GM03348 (cell line): ENCODE measurements around the gene CENATAC.
"Not testable (repeated sequence)": the region's sequence is repeated elsewhere in the genome, so short reads cannot be mapped to it uniquely, and the experiment has no call there.

Source experiments
- DNase-seq: peaks from one replicate; pipeline ENCODE4 v3.0.0; 2012; ENCODE audit warnings: low spot score

Gene CENATAC, protein sequence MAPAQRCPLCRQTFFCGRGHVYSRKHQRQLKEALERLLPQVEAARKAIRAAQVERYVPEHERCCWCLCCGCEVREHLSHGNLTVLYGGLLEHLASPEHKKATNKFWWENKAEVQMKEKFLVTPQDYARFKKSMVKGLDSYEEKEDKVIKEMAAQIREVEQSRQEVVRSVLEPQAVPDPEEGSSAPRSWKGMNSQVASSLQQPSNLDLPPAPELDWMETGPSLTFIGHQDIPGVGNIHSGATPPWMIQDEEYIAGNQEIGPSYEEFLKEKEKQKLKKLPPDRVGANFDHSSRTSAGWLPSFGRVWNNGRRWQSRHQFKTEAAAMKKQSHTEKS

DNA sequence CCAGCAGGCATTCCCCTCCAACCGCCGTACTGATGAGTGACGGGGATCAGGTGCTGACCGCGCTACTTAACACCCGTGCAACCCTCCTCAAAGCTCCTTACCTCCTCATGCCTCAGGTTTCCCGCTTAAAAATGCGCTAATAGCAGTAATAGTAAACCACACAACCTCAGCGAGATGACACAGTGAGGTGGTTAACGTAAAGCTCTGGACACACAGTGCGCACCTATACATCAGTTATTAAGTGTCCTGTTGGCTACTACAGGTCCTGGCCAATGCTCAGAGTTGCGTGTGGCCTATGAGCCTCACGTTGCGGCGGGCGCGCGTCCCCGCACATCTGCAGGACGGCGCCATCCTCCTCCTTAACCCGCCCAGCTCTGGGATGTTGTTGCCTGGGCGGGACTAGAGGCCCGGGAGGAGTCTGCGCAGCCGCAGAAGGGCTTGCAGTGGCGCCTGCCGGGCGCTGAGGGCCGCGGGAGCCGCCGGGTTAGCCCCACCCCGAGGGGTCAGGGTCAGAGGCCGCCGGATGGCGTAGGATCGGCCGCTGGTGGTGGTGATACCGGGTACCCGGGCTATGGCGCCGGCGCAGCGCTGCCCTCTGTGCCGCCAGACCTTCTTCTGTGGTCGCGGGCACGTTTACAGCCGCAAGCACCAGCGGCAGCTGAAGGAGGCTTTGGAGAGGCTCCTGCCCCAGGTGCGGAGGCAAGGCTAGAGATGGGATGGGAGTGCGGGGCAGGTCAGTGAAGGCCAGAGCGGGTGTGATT lies at the start of gene CENATAC:
Gene CENATAC (plus strand): TSS at position 512 of the 761 bp plus-strand sequence. CDS start 60 bp downstream, at position 572.
- DNase-seq, result peak; percentile 100

DNA sequence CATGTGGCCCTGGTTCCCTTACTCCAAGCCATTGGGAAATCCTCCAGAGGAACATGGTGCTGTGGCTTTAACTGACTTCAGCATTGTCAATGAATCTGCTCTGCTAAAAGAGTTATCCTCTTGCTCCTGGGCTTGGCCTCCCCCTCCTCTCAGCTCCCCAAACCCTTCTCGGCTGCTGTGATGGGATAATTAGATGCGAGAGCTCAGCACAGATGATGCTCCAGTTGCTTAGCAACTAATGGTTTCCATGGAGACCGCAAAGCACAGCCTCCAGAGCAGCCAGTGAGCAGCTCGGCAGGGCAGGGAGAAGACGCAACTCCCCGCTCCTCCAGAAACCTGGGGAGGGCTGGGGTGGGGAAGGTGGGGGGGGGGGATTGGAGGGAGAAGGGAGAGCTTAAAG lies 44.7 kb upstream of the CENATAC start:
- no peak for DNase-seq

DNA sequence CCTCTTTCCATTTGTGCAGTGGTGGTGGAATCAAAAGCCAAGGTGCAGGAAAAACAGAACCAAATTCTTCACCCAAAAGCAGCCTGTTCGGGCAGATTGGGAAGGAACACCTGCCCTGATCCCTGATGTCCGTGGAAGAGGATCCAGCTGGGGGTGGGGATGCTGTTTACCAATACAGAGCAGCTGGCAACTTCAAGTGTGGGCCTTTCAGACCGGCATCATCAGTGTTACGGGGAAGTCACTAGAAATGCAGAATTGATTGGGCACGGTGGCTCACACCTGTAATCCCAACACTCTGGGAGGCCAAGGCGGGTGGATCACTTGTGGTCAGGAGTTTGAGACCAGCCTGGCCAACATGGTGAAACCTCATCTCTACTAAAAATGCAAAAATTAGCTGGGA lies 44.0 kb upstream of the CENATAC start:
- DNase-seq, result not testable (repeated sequence)

DNA sequence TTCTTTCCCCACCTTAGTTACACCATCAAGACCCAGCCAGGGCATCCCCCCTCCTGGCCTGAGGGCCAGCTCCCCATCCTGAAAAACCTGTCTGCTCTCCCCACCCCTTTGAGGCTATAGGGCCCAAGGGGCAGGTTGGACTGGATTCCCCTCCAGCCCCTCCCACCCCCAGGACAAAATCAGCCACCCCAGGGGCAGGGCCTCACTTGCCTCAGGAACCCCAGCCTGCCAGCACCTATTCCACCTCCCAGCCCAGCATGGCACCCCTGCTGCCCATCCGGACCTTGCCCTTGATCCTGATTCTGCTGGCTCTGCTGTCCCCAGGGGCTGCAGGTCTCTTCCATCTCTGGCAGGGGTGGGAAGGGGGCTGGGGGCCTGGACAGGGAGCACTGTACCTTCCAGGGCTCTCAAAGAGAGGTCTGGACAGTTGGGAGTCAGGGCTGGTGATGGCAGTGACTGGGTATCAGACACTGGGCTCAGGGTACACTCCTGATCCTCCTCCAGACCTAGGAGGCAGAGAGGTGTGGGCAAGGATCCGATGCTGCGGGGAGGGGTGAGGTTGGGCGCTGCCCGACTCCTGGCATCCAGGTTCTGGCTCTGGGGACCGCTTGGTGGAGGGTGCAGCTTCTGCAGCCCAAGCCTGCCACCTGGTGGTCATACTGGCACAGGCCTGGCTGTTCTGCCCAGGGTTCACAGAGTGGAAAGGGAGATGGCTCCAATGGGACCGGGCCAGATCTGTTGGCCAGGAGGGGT lies 41.7 kb upstream of the CENATAC start, which contains the start of gene UPK2:
Gene UPK2 (plus strand): TSS at position 205 of the 753 bp plus-strand sequence. CDS start 53 bp downstream, at position 258.
- peak; percentile 96 for DNase-seq

DNA sequence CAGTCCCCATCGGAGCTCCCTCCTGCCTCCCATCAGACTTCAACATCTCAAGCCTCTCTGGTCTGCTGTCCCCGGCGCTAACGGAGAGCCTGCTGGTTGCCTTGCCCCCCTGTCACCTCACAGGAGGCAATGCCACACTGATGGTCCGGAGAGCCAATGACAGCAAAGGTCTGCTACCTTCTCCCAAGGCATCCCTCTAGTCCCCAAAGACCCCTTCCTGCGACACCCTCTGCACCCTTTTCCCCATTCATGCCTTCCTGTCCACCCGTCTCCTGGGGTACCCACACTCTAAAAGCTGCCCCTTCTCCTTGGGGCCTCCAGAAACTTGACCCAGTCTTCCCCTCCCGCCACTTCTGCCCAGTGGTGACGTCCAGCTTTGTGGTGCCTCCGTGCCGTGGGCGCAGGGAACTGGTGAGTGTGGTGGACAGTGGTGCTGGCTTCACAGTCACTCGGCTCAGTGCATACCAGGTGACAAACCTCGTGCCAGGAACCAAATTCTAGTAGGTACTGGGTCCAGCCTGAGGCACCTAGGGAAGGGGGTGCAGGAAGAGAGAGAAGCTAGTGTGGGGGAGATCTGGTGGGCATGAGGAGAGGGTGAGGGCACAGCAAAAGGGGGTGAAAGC lies 41.0 kb upstream of the CENATAC start:
- no peak for DNase-seq

DNA sequence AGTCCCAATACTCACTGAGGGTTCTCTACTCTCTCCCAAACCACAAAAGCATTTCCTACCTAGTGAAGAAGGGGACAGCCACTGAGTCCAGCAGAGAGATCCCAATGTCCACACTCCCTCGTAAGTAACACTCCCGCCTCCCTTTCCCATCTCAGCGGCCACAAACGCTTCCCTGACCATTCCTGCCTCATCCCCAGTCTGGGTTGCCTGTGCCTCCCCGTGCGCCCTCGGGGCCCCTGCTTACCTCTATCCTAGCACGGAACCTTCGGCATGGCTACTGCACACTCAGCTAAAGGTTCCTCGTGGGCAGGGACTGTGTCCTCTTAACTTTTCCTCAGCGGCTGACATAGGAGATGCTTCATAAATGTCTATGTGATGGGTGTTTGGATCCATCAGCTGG lies 40.4 kb upstream of the CENATAC start:
- DNase-seq, result no peak

DNA sequence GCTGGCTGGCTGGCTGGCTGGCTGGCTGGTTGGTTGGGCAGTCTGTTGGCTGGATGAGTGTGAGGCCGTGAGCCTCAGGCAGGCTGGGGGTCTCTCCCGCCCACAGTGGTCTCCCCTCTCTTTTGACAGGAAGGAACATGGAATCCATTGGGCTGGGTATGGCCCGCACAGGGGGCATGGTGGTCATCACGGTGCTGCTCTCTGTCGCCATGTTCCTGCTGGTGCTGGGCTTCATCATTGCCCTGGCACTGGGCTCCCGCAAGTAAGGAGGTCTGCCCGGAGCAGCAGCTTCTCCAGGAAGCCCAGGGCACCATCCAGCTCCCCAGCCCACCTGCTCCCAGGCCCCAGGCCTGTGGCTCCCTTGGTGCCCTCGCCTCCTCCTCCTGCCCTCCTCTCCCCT lies 40.0 kb upstream of the CENATAC start:
- no peak for DNase-seq

DNA sequence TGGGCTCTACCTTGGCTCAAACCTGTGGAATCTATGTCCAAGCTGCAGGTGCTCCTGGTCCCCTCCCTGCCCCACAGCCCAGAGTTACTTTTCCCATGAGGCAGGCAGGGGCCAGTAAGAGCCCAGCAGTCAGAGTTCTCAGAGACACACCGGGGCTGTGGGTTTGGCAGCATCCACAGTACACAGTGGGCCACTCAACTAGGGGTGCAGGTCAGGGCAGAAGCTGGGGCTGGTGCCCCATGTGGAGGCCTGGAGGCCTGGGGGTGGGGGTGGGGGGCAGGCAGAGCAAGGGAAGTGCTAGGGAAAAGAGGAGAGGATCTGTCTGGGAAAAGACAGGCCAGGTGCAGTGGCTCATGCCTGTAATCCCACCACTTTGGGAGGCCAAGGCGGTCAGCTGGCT lies 39.4 kb upstream of the CENATAC start:
- peak; percentile 5 for DNase-seq

DNA sequence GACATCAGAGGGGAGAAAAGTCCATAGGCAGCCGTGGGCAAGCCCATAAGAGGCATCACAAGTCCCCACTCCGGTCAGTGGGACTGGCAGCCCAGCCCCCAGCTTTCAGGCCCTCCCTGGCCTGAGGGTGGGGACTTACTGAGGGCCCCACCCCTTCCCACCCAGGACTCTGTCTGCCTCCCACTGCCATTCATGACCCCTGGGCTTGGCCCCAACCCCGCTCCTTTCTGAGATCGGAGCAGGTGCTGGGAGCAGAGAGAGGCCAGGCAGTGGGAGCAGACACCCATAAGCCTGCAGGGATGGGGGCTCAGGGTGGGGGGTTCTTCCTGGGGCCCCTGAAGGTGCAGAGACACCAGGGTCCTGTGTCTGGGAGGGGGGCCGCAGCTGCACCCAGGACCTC lies 36.7 kb upstream of the CENATAC start:
- DNase-seq, result no peak

DNA sequence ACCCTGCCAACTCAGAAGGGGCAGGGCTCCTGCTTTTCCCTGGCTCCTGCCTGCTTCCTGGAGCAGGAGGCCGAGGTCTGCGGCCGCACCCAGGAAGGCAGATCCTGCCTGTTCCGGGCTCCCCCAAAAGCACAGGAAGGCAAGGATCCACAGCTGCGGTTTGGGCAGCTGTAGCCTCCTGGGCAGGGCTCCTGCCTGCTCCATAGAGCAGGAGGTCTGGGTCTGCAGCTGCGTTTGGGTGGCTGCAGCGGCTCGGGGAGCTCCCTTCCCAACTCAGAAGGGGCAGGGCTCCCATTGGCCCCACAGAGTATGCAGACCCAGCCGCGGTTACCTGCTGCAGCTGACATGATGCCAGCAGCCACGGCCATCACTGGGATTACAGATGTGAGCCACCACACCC lies 36.3 kb upstream of the CENATAC start:
- no peak for DNase-seq

DNA sequence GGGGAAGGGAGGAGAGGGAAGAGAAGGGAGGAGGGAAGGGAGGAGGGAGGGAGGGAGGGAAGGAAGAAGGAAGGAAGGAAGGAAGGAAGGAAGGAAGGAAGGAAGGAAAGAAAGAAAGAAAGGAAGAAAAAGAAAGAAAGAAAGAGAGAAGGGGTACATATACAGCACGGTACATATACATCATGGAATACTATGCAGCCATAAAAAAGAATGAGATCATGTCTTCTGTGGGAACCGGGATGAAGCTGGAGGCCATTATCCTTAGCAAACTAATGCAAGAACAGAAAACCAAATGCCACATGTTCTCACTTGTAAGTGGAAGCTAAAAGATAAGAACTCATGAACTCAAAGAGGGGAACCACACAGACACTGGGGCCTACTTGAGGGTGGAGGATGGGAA lies 28.4 kb upstream of the CENATAC start:
- DNase-seq, result not testable (repeated sequence)

DNA sequence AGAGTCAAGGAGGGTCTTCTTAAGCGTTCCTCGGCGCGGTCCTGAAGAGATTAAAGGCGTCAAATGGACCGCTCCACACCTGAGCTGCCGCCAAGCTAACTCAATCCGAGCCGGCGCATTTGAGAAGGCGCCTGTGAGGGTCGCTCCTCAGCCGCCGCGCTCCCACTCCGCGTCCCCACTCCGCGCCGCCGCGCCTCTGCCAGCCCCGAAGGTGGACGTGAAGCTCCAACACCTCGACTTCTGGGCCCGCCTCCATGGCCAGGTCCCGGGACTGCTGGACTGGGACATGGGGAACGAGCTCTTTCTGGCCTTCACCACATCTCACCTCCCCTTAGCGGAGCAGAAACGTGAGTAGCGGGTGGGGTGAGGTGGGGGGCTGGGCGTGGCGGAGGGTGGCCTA lies 26.3 kb upstream of the CENATAC start, which contains the start of gene FOXR1:
Gene FOXR1 (plus strand): TSS at position 116 of the 400 bp plus-strand sequence. CDS start 171 bp downstream, at position 287.
- no peak for DNase-seq

DNA sequence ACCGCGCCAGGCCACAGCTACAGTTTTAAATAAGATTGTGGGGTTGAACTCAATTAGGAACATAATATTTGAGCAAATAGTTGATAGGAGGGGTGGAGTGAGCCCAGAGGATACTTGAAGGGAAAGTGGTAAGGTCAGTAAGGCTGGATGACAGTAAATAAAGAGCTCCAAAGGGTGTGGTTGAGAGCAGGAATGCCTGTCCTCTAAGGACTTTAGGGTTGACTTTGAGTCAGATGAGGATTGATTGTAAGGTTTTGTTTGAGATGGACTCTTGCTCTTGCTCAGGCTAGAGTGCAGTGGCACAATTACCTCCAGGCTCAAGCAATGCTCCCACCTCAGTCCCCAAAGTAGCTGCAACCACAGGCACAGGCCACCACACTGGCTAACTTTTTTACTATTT lies 24.0 kb upstream of the CENATAC start:
- DNase-seq, result no peak

DNA sequence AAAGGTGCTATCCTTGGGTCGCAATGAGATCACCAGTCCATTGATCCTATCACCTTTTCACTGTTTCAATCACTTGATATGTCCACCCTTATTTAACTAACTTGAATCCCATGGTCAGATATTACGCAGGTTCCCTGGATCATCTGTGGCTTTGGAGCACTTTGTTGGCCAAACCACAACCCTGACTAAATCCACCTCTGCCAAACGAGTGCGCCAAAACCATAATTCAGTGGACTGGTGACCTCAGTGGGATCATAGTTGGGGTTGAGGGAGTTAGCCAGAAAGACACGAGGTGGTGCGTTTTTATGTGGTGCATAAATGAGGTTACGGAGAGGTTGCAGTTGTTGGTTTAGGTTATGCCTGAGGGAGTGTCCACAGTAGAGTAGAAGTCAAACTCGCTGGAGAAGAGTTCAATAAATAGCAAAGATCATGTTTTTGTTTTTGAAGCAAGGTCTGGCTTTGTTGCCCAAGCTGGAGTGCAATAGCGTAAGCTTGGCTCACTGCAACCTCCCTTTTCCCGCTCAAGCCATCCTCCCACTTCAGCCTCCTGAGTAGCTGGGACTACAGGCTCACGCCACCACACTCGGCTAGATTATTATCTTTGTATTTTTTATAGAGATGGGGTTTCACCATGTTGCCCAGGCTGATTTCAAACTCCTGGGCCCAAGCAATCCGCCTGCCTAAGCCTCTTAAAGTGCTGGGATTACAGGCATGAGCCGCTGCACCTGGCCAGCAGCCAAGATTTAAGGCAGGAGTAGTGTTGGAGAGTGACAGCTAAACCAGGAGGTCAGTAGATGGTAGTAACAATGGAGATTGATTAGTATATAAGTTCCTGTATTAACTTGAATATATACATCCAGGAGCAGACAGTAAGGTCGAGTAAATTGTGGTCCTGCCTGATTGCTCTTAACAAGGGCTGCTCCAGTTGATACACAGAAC lies 21.9 kb upstream of the CENATAC start:
- DNase-seq, result no peak

DNA sequence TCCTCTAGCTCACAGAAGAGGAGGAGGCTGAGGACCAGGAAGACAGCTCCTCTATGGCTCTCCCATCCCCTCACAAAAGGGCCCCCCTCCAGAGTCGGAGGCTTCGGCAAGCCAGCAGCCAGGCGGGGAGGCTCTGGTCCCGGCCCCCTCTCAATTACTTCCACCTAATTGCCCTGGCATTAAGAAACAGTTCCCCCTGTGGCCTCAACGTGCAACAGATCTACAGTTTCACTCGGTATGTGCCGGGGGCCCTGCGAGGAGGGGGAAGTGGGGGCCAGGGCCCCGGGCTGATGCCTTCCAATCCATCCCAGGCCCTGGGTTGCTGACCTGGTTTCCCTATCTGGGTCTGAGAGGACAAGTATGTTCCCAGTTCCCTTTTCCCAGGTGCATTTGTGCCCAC lies 18.5 kb upstream of the CENATAC start:
- DNase-seq, result no peak

DNA sequence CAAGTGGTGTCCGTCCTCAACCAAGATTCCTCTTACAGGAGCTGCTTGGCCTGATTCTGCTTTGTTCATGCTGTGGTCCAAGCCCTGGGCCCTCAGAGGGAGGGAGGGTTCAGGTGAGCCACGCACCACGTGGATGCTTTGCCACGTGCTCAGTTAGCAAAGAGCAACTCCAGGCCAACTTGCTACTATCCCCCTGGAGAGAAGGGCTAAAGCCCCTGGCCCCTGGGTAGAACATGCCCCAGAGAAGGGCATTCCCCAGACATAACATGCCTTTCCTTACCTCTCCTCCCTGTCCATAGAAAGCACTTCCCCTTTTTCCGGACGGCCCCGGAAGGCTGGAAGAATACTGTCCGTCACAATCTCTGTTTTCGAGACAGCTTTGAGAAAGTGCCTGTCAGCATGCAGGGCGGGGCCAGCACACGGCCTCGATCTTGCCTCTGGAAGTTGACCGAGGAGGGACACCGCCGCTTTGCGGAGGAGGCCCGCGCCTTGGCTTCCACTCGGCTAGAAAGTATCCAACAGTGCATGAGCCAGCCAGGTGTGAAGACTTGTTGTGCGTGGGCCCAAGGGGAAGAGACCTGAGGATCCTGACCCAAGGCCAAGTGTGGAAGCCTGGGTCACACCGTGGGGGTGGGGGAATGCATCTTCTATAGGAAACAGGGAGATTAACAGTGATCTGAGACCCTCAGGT lies 17.6 kb upstream of the CENATAC start:
- DNase-seq, result no peak

DNA sequence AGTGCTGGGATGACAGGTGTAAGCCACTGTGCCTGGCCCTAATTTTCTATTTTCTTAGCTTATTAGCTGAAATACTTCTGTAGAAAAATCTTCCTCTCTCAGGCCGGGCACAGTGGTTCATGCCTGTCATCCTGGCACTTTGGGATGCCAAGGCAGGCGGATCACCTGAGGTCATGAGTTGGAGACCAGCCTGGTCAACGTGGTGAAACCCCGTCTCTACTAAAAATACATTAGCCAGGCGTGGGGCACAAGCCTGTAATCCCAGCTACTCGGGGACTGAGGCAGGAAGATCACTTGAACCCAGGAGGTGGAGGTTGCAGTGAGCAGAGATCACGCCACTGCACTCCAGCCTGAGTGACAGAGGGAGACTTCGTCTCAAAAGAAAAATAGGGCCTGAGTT lies 13.6 kb upstream of the CENATAC start:
- not testable (repeated sequence) for DNase-seq

DNA sequence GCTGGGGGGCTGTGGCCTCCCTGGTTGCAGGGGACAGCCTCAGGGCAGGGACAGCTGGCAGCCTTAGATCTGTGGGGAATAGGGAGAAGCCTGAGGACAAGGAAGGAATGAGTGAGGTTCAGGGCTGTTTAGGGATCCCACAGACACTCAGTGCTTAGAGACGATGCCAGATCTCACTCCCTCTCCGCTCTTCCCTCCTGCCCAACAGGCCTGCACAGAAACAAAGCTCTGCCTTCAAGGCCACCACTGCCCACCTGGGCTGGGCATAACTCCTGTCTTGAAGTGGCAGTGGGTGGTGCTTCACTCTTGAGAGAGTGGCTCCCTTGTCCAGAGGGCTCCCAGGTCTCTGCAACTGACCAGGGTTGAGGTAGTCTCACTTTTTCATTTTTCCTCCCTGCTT lies 13.1 kb upstream of the CENATAC start:
- no peak for DNase-seq

DNA sequence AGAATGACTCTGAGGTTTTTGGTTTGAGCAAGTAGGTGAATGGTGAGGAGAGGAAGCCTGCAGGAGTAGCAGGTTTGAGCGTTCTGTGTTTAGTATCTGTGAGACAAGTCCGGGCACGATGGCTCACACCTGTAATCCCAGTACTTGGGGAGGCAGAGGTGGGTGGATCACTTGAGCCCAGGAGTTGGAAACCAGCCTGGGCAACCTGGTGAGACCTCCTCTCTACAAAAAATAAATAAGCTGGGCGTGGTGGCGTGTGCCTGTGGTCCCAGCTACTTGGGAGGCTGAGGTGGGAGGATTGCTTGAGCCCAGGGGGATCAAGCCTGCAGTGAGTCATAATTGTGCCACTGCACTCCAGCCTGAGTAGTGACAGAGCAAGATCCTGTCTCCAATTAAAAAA lies 9.7 kb upstream of the CENATAC start:
- DNase-seq, result no peak

DNA sequence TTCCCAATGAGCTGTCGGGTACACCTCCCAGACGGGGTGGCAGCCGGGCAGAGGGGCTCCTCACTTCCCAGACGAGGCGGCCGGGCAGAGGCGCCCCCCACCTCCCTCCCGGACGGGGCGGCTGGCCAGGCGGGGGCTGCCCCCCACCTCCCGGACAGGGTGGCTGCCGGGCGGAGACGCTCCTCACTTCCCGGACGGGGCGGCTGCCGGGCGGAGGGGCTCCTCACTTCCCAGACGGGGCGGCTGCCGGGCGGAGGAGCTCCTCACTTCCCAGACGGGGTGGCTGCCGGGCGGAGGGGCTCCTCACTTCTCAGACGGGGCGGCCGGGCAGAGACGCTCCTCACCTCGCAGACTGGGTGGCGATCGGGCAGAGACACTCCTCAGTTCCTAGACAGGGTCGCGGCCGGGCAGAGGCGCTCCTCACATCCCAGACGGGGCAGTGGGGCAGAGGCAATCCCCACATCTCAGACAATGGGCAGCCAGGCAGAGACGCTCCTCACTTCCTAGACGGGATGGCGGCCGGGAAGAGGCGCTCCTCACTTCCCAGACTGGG lies 6.4 kb upstream of the CENATAC start:
- not testable (repeated sequence) for DNase-seq
